GM21786 (cell line): Measurements from ENCODE around the gene SMC5.
A peak's percentile ranks its signal among the peaks of the same experiment; 100 is the strongest.
"Not testable (repeated sequence)": the region's sequence is repeated elsewhere in the genome, so short reads cannot be mapped to it uniquely, and the experiment has no call there.

Source experiments
- ATAC-seq: cut with Tn5 transposase; IDR thresholded peaks from one replicate; pipeline ENCODE4 v1.9.1; 2021; ENCODE audit not compliant: unreplicated experiment

Gene SMC5

DNA sequence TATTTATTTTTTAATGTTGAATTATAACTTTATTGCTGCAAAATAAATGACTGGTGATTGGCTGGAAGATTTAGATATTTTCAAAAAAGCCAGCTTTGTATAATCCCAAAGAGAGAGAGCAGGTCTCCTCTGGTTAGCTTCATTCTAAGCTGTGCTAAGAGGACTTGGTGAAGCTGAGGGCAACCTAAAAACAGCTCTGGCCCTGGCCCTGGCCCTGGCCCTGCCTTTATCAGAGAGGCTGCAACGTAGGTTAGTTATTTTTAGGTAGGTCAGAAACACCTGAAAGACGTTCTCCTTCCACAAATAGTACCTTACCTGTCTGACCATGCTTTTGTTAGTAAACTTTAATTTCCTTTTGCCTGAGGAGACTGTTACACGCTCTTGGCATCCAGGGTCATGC lies 97.0 kb downstream of the SMC5 start:
- no peak for ATAC-seq

DNA sequence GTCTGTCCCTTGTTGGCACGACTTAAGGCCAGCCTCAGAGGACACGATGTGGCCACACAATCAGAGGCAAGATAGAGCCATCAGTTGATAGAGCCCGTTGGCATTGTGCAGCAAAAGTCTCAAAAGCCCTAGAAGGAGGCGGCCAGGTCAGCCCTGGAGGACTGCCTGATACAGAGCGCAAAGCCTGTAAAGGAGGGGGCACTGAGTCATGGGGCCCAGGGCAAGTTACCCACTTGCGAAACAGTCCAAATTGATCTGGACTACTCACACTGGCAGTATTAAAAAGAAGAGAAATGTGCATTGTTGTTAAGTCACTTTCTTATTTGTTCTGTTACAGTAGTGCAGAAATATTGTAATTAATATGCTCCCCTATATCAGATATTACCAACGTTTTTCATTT lies 104.2 kb downstream of the SMC5 start:
- ATAC-seq = no peak

DNA sequence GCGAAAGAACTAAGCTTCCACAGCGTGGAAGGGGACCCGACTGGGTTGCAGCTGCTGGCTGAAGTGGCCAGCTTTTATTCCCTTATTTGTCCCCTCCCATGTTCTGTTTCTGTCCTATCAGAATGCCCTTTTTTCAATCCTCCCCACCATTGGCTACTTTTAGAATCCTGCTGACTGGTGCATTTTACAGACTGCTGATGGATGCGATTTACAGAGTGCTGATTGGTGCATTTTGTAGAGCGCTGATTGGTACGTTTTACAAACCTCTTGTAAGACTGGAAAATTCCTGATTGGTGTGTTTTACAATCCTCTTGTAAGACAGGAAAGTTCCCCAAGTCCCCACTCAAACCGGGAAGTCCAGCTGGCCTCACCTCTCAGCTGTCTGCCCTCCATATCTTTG lies 105.0 kb downstream of the SMC5 start:
- no peak for ATAC-seq

DNA sequence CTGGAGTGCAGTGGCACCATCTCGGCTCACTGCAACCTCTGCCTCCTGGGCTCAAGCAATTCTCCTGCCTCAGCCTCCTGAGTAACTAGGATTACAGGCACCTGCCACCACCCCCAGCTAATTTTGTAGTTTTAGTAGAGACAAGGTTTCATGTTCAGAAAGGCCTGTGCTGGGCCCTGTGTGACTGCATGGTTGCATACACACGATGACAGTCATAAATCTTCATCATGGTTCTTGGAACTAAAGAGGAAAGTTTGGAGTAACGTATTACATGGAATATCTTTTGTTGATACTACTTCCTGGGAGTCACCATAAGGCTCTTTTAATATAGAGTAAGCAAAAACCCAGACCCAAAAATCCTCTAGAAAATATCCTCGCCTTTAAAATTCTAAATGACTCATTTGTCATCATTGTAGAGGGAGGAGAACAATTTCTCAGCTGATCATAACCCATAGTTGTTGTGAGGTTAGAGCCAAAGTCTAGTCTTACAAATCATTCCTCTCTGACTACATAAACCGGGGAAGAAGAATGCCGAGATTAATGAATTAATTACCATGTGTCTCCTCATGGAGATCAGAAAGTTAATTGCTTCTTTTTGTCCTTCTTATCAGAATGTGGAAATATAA lies 108.6 kb downstream of the SMC5 start:
- no peak for ATAC-seq

DNA sequence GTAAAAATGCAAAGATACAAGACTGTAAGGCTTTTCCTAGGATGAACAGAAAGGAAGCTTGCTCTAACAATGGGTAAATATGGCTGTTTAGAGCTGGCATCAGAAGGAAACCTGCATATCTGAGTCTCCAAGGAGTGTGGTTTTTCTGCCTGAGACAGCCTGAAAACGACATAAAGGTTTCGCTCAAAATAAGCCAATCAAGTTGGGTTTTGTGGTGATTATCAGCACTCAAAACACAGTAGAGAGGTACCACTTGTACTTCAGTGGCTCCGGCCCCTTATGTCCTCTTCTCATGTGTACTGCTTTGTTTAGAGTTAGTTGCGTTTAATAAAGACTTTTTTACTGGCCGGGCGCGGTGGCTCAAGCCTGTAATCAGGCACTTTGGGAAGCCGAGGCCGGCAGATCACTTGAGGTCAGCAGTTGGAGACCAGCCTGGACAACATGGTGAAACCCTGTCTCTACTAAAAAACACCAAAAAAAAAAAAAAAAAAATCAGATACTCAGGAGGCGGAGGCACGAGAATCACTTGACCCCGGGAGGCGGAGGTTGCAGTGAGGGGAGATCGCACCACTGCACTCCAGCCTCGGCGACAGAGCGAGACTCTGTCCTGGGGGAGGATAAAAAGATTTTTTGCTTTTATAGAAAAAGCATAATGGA lies 116.3 kb downstream of the SMC5 start:
- ATAC-seq = no peak

DNA sequence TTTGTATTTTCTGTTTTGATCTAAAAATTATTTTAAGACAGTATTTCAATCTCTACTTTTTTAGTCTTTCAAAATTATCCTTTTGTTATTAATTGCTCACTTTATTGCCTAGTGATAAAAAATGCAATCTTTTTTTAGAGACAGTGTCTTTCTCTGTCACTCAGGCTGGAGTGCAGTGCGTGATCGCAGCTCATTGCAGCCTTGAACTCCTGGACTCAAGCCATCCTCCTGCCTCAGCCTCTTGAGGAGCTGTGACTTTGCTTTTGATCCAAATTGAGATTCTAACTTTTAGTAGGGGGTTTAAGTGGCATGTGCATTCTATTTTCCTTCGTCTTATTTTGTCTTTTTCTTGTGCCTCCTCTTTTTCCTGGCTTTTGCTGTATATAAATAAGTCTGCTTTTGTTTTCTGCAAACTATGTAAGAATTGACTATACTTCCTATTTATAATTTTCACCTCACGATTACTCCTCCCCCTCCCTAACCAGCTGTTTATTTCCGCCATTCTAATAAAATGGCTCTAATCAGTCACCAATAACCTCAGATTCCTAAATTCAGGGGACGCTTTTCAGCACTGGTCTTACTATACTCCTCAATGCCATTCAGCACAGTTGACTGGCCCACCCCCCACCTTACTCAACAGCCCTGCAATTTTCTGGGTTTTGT lies 123.4 kb downstream of the SMC5 start:
- no peak for ATAC-seq

DNA sequence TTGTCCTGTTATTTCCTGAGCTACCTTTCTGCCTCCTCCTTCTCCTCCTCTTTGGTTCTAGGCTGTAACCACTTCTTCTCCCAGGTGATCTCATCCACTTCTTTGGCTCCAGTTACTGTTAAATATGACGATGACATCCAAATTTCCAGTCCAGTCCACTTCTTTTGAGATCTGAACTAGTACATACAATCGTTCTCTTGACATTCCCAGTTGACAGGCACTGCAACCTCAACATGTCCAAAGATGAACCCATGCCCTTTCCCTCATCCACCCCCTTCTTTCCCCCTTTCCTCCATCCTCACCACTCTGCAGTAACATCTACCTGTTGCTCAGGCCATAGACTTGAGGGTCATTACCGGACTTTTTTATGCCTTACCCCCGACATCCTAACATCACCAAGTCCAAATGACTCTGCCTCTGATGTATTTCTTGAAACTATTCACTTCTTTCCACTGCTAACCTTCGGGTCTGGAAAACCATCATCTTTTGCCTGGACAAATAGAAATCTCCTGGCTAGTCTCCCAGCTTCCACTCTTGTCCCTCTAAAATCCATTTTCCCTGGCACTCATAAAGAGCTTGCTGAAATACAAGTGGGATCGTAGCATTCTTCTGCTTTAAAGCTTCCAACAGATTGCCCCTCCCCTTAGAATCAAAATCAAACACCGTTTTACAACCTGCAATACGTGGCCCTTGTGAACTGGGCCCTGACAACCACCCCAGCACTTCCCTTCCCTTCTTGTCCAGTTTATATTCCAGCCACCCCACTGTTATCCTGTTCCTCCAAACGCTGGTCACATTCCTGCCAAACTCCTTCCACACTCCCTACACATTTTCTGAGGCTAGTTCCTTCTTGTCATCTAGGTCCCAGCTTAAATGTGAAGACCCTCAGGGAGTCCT lies 124.2 kb downstream of the SMC5 start:
- ATAC-seq = no peak

DNA sequence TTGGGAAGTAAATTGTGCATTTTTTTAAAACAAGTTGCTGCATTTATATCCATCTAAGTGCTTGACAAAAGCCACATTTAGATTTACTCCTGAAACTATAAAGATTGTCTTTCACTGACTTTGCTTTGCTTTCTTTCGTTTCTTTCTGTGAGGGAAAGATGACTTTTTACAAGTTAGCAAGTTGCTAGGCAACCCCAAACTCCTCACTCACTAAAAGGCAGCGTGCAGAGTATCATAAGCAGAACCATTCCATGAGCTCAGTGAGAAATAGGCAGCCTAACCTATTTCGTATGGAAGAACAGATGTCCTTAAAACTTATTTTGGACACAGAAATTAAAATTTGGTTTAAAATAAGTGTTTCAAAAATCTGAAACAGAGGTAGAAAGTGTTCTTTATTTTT lies 126.6 kb downstream of the SMC5 start:
- ATAC-seq = no peak

DNA sequence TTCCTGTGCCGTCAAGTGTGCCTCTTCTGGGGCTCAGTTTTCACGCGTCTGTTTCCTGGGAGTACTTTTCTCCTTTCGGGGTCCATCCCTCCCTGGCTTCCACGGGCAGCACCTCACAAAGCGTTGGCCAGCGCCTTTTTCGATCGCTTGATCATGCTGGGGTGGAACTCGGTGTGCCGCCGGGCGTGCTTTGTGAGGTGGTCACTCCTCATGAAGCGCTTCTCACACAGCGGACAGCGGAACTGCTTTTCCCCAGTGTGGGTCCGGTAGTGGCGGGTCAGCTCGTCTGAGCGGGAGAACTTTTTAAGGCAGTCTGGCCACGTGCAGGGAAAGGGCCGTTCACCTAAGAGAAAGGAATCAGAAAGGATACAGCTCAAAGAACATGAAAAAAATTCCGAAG lies 128.9 kb downstream of the SMC5 start:
- no peak for ATAC-seq

DNA sequence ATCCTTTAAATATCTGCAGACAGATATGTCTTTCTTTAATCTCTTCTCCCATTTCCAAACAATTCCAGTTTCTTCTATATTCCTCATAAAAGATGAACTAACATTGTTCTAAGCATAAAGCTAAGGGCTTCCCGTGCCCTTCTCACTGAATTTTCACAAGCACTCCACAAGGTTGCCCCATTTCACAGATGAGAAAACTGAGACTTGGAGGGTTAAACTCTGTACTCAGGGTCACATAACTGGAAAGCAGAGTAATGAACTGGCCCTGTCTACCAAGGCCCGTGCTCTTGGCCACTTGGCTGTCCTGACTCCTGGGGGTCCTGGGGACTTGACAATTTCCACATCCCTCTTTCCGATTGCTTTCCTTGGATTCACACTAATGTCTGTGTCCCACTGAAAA lies 130.4 kb downstream of the SMC5 start:
- no peak for ATAC-seq

DNA sequence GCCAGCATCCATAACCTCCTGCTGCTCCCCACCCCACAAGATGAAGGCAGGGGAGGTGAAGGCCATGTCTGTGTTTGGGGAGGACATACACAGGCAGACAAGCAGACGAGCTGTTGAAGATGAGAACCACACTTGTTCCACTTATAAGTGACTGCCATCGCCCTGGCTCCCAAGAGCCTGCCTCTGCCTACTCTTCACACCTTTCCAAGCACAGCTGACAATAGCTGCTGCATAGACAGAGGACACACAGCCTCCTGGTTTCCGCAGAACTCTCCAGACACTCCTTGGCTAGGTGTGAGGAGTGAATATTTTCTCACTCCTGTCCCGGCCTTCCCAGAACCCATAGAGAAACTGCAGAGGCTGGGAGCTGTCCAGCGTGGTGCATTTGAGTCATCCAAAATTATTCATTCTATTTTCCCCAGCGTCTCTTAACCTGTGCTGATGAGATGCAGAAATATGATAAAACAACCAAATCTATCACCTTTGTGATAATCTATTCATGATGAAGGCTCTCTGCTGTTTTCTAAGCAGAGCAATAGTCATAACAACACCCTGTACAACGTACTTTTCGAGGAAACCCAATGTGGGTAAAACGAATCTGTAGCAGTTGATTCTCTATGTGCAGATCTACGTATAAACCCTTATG lies 131.0 kb downstream of the SMC5 start:
- no peak for ATAC-seq

DNA sequence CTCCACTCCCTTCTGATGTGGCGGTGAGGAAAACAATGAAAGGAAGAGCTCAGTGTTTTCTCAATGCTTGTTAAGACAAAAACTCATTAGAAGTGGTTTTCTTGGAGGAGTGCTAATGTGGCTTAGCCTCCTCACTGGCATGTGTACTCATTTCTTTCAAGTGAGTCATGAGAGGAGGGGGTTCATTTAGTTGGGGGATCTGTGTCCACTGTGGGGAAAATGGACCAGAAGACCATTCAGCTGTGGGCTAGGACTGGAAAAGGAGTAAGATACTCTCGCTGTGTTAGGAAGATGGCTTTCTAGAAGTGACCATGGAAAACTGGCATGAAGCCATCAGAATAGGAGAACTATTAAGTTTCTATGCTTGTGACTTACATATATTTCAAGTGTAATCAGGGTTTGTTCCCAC lies 132.2 kb downstream of the SMC5 start:
- no peak for ATAC-seq

DNA sequence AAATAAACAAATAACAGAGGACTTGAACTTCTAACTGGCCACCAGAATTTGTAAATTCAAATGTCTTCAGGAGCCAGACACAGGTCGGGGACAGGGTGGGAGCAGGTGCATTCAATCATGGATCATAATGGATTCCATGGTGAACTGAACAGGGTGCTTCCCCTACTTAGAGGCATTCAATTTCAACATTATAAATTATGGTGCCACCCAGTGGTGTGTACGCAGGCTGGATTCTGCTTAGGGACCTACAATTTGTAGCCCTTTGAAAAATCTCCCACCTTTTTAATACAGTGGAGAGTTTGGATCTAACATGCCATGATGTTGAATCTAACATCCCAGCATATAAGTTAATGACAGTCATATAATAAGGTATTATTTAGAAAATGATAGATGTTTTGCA lies 133.4 kb downstream of the SMC5 start:
- no peak for ATAC-seq

DNA sequence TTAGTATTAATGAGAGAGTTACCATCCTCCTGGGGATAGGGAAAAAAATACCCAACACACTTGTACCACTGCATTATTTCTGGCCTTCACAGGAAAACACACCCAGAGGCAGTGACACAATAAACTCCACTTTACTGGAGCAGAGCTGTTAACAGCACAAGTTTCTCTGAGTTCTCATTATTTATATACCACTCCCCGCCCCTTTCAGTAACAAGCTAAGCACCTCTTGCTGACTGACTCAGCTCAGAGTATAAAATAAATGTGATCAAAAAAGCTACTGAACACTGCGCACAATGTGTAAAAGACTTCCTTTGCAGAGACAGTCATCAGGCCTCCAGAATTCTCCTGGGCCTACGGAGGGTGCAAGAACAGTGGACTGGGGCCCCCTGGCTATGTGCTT lies 134.1 kb downstream of the SMC5 start:
- no peak for ATAC-seq

DNA sequence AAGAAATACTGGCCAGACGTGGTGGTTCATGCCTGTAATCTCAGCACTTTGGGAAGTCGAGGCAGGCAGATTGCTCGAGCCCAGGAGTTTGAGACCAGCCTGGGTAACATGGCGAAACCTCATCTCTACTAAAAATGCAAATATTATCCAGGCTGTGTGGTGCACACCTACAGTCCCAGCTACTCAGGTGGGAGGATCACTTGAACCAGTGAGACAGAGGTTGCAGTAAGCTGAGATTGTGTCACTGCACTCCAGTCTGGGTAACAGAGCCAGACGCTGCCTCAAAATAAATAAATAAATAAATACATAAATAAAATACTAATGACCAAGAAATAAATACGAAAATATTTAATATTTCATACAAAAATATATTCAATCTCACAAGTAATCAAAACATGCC lies 136.9 kb downstream of the SMC5 start:
- no peak for ATAC-seq

DNA sequence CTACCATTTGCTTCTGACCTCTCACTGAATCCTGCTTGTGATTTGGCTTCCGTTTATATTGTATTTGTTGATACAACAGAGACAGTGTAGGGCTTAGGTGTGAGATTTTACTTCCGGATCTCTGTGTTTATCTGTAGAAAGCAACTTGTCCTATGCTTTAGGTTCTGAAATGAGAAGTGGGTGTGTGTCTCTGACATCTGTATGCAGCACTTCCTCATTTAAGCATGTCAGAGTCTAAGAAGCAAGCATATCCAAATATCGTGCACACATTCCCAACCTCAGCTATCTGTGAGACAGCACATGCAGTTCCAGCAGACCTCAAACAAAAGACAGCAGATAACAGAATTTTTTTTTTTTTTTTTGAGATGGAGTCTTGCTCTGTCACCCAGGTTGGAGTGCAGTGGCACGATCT lies 139.4 kb downstream of the SMC5 start:
- peak; percentile 99 for ATAC-seq

DNA sequence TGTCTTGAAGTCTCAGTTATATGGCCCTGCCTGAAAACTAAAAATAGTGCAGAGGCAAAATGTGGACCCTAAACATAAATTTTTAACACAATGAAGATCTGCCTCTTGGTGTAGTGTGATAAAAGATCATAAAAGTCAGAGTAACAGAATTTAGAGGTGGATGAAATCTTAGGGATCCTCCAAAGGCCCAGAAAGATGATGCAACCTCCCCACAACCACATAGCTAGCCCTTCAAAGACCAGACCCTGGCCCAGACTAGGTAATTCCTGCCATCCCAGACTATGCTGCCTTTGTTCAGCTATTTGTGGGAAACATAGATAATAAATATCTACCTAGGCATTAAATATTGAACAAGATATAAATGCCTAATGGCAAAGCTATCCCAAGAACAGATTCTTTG lies 140.4 kb downstream of the SMC5 start:
- ATAC-seq = no peak

DNA sequence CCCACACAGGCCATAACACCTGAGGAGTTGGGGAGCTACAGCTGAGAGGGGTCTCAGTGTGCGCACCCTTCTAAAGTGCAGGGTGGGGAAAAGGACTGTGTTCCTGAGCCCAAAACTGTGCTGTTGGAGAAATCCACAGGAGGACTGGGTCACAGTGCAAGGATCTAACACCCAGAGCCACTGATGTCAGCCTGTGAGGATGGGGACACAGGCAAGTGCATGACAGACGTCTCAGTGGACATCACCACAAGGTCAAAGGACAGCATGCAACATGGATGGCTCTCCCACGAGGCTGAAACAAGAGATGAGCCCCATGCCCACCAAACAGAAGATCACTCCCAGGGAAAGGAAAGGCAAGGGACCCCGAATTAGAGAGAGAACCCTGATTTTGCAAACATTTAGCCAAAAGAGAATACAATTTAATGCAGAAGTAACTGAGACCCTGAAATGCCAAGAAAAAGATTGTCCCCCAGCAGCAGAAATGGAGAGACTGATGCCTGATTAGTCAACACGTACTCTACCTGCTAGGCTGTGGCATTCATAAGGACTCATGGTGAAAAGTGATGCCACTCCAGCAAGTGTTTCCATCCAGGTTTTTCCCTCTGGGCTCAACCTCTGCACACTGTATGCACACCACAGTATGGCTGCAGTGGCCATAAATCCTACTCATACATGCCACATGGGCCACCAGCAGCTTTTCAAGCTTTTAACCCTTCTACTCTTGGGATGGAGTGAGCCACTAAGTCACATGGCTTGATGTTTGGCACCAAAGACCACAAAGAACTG lies 141.5 kb downstream of the SMC5 start:
- ATAC-seq = no peak

DNA sequence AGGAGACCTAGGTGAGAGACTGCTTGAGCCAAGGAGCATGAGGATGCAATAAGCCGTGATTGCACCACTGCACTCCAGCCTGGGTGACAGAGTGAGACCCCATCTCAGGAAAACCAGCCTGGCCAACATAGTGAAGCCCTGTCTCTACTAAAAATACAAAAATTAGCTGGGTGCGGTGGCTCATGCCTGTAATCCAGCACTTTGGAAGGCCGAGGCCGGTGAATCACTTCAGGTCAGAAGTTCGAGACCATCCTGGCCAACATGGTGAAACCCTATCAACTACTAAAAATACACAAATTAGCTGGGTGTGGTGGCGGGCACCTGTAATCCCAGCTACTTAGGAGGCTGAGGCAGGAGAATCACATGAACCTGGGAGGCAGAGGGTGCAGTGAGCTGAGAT lies 142.5 kb downstream of the SMC5 start:
- ATAC-seq = not testable (repeated sequence)

DNA sequence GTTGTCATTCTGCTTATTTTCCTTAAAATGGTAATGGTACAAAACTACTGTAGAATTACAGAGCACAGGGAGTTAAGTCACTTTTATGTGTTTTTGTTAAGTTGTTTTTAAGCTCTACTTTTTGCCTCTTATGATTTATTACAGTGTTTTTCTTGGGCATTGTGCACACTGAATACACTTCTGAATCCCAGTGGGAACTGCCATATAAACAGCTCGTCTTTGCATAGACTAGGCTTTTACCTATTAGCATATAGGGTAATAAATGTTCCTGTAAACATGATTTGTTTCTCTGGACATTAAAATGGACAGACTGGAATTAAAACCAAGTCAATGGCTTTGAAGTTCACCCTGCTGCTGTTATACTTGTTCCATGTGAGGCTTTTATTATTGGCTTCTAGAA lies 143.4 kb downstream of the SMC5 start:
- ATAC-seq = no peak
